Choroid plexus epithelial cell (primary cell): ENCODE measurements around the gene TSPO2.
"Not testable (repeated sequence)": the region's sequence is repeated elsewhere in the genome, so short reads cannot be mapped to it uniquely, and the experiment has no call there.

Experiments
- DNase-seq: peaks from one replicate; pipeline ENCODE4 v3.0.0-alpha.2; 2010; ENCODE audit warnings: low read depth
- H3K4me3 ChIP-seq: 2 replicates; pipeline ENCODE4 v1.5.1; 2011; ENCODE audit warnings: low read depth, mild to moderate bottlenecking, control low read depth, low read length, moderate library complexity
- CTCF ChIP-seq: conservative IDR thresholded peaks from 2 replicates; pipeline ENCODE4 v1.5.1; 2011; ENCODE audit warnings: low read depth, mild to moderate bottlenecking, control low read depth, inconsistent platforms, low read length, moderate library complexity

The TSPO2 gene

GRCh38 chr6:41013466-41014153 is 28.7 kb upstream of the TSPO2 start:
- no peak for DNase-seq
- H3K4me3 ChIP-seq = no peak overlapping the region
- TF ChIP-seq CTCF = no peak

- H3K4me3 ChIP-seq = no peak overlapping the region
- no peak for DNase-seq
- TF ChIP-seq CTCF = no peak
Observed at GRCh38 chr6:41014780-41015179, 27.5 kb upstream of the TSPO2 start.

- not testable (repeated sequence) for DNase-seq, H3K4me3 ChIP-seq
Observed at GRCh38 chr6:41015860-41016259, 26.4 kb upstream of the TSPO2 start.

- H3K4me3 ChIP-seq = no peak overlapping the region
- TF ChIP-seq CTCF = no peak
- no peak for DNase-seq
Observed at GRCh38 chr6:41017663-41018062, 24.6 kb upstream of the TSPO2 start.

- no peak overlapping the region for H3K4me3 ChIP-seq
- DNase-seq = peak; percentile 65
- TF ChIP-seq CTCF = peak; percentile 50
Observed at GRCh38 chr6:41021832-41022231, 20.4 kb upstream of the TSPO2 start.

GRCh38 chr6:41022294-41022693 is 20.0 kb upstream of the TSPO2 start:
- DNase-seq = peak; percentile 15
- no peak overlapping the region for H3K4me3 ChIP-seq
- no peak for TF ChIP-seq CTCF

GRCh38 chr6:41023114-41023513 is 19.2 kb upstream of the TSPO2 start:
- no peak for TF ChIP-seq CTCF
- no peak overlapping the region for H3K4me3 ChIP-seq
- no peak for DNase-seq
